GM21447 (cell line): ENCODE results near the gene SLC35E4.
"Not testable (repeated sequence)": the region's sequence is repeated elsewhere in the genome, so short reads cannot be mapped to it uniquely, and the experiment has no call there.

ENCODE experiments used
- ATAC-seq: cut with Tn5 transposase; IDR thresholded peaks from one replicate; pipeline ENCODE4 v1.9.1; 2021; ENCODE audit not compliant: unreplicated experiment

SLC35E4 gene

DNA sequence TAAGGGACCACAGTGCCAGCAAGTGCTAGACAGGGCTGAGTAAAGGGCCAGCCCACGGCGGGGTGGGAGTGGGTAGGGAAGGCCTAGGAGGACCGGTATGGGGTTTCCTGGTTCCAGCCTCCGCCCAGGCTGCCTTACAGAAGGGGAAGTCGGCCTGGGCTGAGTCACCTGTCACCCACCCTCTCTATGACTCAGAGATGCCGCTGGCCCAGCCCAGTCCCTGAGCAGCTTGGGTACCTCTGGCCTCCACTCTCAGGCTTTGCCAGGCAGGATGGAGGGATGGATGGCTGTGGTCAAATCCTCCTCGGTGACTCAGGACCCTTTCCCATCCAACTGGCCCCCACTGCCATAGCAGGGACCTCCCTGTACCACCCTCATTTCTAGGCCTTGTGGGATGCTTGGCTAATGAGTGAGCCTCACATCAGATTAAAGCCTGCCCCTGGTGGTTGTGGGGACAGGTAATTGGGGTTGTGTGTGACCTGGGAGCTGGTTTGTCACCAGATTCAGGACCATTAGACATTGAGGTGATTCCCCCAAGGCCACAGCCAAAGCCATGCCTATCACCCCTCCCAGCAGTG is 13.9 kb downstream of the SLC35E4 start:
- ATAC-seq: no peak

DNA sequence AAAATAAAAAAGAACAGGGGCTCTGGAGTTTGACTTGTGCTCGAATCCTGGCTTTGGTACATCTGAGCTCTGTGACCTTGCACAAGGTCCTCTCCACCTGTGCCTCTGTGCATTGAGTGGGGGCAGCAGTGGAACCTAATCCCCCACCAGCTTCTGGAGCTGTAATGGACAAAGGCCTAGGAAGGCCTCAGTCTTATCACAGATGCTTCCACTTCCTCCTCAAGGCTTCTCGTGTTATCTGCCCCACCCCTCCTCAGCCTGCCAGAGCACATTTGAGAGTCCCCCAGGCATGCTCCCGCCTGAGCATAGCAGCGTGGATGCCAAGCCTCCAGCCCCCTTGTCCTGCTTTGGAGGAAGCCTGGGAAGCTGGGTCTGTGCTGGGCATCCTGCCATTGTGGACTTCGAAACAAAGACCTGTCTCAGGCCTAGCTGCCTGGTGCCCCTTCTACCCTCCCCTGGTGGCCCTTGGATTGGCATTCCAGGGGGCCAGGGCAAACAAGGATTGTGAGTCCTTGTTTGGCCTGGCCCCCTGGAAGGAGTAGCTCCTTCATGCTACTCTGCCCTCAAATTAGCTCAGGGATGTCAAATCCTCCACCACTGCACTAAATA is 15.0 kb downstream of the SLC35E4 start:
- no peak for ATAC-seq

DNA sequence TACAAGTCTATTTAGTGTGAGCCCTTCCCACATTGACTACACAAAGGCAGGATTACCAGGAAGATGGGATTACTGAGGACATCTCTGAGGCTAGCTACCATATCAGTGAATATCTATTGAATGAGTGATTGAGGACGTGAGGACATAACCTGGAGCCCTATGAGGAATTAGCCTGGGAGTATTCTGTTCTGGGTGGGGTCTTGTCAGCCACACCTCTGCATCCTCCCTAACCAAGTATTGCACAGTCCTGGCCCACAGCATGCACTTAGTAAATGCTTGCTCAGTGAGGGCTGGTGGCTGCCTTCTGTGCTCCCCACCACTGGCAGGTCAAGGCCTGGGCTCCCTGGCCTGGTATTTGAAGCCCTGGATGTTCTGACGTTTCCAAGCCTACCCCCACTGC is 17.3 kb downstream of the SLC35E4 start:
- ATAC-seq: no peak

DNA sequence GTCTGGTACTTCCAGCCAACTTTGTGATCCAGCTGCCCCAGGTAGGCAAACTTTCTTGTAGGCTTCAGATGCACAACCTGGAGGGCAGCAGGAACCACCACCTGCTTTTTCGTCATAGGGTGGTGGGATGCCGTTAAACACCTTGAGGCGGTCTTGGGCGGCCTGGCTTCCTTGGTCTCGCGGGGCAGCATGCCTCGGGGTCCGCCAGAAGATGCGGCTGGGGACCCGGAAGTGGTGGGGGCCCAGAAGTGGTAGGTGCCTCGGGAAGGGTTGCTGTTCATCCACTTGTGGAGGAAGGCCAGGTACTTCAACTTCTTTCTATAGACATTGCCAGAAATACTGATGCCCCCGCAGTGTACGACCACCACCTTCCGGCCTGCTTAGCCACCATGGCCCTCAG is 18.8 kb downstream of the SLC35E4 start:
- ATAC-seq: no peak

DNA sequence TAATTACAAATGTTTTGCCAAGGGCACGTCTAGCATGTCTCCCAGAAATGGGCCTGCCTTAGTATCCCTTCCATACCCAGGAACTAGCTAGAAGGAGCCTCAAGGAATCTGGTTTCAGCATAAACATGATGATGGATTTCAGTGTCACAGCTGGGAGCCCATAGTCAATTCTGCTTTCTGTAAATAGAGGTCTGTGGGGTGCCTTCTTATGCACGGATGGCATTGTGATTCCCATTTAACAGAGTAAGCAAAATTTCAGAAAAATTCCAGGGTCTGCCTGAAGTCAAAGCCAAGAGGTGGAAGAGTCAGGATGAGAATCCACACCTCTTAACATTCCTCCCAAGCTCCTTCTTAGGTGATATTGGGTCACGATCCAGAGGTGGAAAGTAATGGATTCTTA is 20.0 kb downstream of the SLC35E4 start:
- no peak for ATAC-seq

DNA sequence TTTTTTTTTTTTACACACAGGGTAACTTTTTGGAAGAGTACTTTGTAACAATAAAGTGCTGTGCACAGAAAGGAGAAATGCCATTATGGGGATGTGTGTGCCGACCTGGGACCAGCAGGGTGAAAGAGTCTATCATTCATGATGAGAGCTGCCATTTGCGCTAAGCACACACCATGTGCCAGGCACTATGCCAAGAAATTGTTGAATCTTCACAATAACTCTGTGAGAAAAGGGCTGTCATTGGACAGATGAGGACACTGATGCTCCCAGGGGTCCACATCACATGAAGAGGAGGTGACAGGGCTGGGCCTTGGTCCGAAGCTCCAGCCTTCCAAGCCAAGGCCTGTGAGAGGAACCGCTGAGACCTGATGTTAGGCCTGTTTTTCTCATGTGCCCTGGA is 26.5 kb downstream of the SLC35E4 start:
- ATAC-seq: no peak

DNA sequence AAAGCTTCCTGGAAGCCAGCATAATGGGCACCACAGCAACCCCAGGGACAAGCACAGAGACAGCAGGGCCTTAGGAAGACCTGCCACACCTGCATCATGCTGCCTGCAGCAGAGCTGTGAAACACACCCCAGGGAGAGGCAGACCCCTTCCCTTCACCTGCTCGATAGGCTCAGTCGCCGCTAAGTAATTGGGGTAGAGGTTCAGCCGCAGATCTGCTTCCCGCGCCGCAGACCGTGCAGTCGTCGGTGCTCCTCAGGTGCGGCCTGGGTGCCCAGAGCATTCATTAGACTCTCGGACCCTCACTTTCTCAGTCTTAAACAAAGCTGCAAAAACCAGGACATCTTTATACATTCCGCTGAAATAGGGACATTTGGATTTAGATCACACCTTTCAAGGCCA is 29.2 kb downstream of the SLC35E4 start:
- ATAC-seq: no peak

DNA sequence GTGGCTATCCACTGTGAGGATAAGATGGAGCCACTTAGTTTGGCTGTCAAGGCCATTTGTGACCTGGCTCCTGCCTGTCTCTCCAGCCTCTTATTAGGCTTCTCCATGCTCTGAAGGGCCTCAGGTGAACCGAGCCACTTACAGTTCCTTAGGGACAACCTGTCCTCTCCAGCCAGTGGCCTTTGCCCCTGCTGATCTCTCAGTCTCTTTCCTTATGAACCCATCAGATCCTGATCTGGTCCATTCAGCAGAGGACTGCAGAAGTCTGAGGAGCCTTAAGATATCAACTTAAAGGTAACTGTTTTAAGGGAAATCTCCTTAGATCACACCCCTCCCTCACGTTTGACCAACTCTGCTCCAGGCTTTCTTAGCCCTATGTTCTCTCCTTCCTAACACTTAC is 29.7 kb downstream of the SLC35E4 start:
- ATAC-seq: no peak

DNA sequence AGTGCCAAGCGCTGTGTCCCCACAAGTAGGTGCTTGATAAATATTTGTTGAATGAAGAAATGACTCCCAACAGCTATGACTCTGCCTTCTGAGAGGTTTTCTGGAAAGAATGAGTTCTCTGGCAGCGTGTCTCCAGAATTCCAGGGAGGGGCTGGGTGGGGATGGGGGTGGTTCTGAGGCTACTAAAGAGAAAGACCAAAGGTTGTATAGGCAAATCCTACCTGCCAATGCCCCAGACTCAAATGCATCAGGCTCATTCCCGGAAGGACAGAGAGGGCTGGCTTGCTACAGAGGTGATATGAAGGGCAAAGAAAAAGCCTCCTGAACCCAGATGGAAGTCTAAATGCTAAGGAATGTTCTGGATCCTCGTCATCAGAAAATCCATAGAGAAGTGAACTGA is 30.2 kb downstream of the SLC35E4 start:
- no peak for ATAC-seq

DNA sequence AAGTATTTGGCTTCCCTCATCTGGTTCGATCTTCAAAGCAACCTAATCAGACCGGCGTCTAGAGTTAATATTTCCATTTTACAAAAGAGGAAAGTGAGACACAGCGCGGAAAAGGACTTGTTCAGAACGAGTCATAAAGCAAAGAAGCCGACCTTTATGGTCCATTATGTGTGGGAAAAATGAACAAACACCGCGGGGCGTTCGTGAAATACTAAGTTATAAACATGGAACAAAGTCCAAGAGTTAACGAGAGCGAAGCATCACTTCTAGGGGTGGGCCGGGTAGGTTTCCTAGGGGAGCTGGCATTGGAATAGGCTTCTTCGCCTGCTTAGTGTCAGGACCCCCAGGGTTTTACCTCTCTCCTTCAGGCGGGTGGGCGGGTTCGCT is 31.5 kb downstream of the SLC35E4 start:
- peak; percentile 1 for ATAC-seq

DNA sequence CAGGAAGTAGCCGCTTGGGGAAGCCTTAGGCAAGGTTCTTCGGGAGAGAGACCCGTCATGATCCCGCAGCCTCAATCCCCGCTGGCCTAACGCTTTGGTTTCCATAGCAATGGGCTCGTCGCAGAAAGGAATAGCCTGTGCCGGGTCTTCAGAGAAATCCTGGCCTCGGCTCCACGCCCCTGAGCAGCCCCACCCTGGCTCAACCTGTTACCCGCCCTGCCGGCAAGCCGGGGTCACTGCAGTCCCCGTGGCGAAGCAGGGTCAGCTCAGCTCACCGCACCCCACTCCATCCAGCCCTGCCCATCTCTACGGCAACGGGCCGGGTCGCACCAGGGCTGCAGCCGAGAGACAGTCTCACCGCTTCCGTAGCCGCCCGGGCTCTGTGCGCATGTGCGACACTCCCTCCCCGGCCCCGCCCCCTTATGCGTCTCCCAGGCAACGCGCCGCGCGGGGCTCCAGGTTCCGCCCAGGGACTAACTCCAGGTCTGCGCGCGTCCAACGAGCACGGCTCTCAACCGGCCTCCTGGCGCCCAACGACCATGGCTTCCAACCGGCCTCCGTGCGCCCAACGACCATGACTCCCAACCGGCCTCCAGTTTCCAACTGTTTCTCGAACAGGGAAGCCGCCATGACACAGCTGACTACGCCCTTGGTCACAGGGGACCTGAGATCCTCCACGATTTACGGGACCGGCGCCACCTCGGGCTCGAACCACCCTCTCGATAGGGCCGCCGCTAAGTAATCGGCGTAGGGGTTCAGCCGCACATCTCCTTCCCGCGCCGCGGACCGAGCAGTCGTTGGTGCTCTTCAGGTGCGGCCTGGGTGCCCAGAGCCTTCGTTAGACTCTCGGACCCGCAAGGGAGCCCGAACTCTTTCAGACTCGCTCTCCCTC is 32.2 kb downstream of the SLC35E4 start, which contains the start of gene DUSP18:
Gene DUSP18 (minus strand): TSS at position 382 of the 892 bp plus-strand sequence. CDS start 3,872 bp downstream, outside the sequence.
- peak; percentile 86 for ATAC-seq

DNA sequence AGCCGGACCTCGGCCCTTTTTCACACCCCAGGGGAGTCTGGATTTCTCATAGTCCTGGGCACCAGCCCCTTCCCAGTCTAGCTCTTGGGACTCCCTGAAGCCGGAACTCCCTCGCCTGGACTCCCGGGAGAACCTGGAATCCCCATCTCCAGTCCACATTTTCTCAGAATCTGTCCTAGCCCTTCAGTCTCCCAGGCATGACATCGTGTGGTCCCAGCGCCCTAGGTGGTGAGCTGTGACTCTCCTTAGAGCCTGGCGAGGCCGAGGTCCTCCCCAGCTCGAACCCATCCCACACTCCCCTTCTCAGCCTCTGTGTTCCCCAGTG is 32.8 kb downstream of the SLC35E4 start:
- no peak for ATAC-seq

DNA sequence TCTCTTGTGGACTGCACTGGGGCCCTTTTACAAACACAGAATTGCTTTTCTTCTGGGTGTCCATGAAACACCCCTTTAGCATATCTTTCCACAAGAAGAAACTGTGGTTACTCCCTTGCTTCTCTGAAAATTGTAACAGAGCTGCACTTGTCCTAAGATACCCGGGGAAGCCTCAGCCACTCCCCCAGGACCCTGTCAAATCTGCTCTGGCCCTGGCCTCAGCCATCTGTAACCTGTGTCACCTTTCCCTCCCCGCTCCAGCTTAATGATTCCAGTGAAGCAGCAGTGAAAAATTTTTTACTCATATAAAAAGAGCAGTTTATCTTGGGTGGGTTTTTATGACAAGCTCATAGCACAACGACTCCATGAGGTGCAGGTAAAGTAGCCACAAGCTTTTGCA is 35.5 kb downstream of the SLC35E4 start:
- no peak for ATAC-seq

DNA sequence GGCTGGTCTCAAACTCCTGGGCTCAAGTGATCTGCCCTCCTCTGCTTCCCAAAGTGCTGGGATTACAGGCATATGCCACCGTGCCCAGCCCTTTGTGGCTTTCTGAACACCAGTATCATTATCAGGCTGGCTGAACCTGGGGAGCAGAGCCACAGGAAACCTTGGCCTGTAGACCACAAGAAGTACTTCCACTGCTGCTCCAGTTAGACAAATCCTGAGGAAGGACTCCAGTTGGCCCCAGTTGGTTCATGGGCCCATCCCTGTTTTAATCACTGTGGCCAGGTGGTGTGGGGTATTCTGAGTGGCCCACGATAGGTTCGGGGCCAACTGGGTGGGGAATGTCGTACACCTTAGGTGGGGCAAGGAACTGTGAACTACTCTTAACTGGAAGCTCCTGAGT is 37.6 kb downstream of the SLC35E4 start:
- ATAC-seq: no peak

DNA sequence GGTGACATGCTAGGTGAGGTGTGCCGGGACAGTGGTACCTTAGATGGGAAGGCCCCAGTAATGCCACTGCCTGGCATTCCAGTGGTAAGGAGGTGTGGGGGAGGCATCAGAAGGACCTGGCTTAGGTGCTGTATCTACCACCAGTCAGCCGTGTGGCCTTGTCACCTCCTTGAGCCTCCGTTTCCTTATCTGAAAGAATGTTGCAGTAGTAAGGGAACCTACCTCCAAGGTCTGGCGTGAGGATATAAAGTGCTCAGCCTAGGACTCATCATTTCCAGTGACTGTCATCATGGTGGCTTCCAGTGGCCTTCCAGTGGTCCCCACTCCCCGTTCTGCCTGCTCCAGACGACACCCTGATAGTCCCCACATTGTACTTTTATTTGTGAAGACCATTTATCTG is 38.9 kb downstream of the SLC35E4 start:
- ATAC-seq: no peak

DNA sequence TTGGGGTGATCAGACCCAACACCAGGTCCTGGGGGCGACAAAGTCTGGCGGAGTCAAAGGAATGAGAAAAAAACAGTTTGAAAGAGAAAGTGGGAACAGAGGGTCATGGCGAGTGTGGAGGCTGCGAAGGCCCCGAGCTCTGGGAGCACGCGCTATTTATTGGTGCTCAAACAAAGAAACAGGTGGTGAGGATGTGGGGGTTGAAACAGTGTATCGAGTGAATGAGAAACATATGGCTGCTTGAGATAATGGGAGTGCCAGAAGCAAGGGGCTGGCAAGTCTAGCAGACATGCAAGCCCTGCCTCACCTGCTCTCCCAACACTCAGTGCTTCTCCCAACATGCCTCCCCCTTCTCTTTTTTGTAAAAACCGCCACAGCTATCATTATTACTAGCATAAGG is 39.9 kb downstream of the SLC35E4 start:
- no peak for ATAC-seq

DNA sequence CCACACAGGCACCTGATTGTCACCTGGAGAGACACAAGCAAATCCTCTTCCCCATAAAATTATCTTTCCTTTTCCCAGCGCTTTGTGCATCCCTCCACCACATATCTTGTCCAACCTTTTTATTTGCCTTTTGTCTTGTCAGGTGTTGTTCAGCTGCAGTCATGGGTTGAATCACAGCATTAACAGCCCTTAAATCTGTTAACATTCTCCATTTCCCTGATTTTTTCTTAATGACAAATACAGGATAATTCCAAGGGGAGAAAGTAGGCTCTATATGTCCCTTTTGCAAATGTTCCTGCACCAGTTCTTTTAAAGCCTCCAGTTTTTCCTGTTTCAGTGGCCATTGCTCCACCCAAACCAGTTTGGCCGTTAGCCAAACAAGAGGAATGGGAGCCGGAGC is 41.0 kb downstream of the SLC35E4 start:
- not testable (repeated sequence) for ATAC-seq

DNA sequence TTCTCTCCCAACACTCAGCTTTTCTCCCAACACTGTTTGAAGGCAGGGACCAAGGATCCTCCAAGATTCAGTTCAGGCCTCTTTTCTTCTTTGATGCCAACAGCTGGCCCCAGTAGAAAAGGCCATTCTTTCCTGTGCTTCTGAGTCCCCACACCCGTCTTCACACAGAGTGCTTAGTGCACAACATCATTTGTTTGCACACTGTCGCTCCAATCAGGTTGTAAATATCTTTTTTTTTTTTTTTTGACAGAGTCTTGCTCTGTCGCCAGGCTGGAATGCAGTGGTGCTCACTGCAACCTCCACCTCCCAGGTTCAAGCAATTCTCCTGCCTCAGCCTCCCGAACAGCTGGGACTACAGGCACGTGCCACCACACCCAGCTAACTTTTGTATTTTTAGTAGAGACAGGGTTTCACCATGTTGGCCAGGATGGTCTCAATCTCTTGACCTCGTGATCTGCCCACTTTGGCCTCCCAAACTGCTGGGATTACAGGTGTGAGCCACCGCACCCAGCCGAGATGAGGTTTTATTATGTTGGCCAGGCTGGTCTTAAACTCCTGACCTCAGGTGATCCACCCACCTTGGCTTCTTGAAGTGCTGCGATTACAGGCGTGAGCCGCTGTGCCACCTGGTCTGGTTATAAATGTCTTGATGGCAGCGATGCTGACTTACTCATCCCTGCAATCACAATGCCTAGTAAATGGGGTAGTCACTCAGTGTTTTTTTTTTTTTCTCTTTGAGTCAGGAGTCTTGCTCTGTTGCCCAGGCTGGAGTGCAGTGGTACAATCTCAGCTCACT is 44.5 kb downstream of the SLC35E4 start:
- ATAC-seq: not testable (repeated sequence)

DNA sequence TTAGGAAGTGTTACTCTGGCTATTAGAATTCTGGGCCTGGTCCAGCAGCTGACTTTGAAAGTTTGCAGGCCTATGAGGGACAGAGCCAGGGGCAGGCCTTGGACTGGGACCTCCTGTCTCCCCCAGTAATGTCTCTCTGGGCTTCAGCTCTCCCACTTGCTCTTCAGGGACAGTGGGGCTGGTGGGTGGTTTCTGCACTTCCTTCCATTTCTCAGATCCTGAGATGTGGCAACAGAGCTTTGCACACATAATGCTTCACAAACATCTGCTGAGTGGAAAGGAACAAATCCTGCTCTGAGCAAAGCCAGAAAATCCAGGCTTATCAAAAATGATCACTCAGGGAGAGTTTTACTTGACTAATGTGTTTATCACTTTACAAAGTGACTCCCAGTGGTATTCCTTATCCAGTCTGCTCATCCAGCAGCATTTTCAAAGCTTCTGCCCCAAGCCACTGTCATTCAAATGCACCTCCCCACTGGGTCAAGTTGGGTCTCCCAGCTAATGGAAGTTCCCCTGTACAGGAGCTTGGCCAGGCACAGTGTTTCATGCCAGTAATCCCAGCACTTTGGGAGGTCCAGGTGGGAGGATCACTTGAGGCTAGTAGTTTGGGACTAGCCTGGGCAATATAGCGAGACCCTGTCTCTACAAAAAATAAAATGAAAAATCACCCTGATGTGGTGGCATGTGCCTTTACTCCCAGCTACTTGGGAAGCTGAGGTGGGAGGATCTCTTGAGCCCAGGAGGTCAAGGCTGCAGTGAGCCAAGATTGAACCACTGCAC is 45.6 kb downstream of the SLC35E4 start:
- ATAC-seq: no peak

DNA sequence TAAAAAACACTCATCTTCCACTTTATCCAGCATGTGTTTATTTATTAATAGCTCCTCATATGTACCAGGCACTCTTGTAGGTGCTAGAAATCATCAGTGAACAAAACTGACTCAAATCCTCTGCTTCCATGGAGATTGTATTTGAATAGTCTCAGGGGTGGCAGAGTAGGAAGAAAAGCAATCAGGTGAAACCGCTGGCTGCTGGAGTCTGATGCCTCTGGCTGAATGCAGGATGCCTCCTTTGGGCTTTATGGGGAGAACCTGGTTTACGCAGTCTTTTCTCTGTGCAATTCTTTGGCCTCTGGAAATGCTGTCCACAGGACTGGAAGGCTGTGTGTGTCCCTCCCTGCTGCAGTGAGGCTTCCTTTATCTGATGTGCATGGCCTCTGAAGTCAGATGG is 46.2 kb downstream of the SLC35E4 start:
- no peak for ATAC-seq

DNA sequence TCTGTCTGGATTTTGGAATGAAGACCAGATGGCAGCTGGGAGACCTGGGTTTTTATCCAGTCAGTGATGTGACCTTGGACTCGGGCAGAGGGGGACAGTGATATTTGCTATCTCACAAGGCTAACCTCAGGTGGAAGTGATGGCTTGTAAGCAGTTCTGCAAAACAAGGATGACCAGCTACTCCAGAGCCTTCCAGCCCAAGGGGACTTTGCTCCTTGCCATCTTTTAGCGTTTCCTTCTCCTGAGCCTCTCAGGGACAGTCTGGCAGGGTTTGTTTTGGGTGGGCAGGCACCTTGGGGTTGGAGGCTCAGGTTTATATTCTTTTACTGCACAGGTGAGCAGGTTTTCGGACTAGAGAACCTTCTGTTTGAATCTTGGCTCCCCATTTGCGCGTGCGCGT is 49.6 kb downstream of the SLC35E4 start:
- ATAC-seq: no peak
